GM15510 (cell line): ENCODE measurements around the gene EHBP1.

Experiments
- POLR2A ChIP-seq: IDR thresholded peaks from 3 replicates; pipeline ENCODE4 v1.6.1; 2011; ENCODE audit warnings: borderline replicate concordance; ENCODE audit not compliant: insufficient read length; ENCODE audit errors: extremely low read depth

EHBP1 gene

GRCh38 chr2:62705007-62705829 lies at the start of gene EHBP1:
TSS of gene EHBP1 (plus strand) at chr2:62705713. CDS start at chr2:62707192, 1,479 bp downstream.
- TF ChIP-seq POLR2A: peak; percentile 70

DNA sequence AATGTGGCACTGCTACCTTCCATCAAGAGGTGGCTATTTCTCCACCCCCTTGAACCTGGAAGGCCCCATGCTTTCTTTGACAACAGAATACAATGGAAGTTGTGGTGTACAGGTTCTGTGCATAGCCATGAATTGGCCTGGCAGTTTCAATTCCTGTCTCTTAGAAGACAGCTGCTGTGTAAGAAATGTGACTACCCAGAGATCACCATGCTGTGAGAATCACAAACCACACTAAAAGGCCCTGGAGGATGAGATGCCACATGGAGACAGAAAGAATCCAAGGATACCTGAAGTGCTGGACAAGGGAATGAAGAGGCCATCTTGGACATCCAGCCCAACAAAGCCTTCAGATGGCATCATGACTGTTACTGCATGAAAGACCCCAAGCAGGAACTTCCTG lies 47.7 kb upstream of the EHBP1 start:
- TF ChIP-seq POLR2A: no peak

GRCh38 chr2:62658891-62659290 lies 46.6 kb upstream of the EHBP1 start:
- TF ChIP-seq POLR2A: no peak

DNA sequence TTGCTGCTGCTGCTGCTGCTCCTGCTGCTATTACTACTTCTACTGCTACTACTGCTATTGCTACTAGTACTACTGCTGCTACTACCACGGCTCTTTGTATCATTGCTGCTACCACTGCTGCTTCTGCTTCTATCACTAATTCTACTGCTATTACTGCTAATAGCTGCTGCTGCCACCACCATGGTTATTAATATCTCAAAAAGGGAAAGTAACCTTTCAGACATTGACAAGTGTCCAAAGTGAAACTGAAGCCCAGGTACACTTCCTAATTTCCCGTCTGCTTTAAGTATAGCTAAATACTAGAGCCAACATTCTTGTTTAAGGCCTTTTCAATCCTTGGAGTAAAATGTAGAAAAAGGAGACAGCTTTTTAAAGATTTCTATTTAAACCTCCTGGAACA lies 45.4 kb upstream of the EHBP1 start:
- TF ChIP-seq POLR2A: no peak

DNA sequence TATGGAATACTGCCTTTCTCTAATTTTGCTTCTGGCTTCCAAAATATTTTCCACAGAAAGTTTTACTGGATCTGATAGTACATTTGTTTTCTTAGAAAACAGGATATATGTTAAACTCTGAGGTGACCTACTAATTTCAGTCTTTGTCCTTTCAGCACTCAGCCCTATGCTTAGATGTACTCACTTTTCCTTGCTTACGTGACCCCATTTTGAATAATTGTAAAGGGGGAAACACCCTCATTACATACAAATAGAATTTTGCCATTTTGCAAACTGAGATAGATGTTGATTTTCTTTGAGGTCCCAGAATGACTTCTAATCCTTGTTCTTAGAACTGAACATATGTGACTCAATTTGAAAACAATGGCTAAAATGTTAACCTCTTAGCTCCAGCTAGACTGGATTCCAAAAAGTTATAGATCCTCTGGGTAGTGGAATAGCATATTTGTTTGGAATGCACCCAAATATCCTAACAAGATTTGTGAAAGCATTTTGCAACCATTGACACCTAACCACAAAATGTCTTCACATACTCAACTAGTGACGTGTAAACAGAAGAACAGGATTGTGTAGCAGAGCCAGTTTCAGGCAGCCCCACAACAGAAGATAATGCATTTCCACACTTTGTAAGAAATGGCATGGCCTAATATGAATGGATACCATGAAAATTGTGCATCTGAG lies 44.8 kb upstream of the EHBP1 start:
- no peak for TF ChIP-seq POLR2A

- no peak for TF ChIP-seq POLR2A
Observed at GRCh38 chr2:62661263-62661635, 44.3 kb upstream of the EHBP1 start.

- no peak for TF ChIP-seq POLR2A
Observed at GRCh38 chr2:62662131-62662530, 43.4 kb upstream of the EHBP1 start.

DNA sequence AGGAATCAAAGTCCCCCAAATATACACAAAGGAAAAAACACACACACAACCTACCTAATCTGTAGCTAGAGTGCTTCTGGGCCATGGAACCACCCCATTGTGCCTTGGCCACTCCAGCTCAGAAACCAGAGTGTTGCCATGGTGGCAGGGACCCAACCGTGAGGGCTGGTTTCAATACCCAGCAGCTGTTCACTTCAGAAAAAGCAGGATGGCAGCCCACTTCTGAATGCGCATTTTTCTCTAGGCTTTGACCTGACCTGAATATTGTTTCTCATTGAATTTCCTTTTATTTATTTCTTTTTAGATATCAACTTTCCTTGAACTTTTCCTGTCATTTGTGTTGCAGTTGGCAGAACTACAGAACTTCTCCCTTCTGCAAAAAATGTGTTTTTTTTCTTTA lies 43.0 kb upstream of the EHBP1 start:
- no peak for TF ChIP-seq POLR2A

GRCh38 chr2:62663411-62663810 lies 42.1 kb upstream of the EHBP1 start:
- TF ChIP-seq POLR2A: no peak

DNA sequence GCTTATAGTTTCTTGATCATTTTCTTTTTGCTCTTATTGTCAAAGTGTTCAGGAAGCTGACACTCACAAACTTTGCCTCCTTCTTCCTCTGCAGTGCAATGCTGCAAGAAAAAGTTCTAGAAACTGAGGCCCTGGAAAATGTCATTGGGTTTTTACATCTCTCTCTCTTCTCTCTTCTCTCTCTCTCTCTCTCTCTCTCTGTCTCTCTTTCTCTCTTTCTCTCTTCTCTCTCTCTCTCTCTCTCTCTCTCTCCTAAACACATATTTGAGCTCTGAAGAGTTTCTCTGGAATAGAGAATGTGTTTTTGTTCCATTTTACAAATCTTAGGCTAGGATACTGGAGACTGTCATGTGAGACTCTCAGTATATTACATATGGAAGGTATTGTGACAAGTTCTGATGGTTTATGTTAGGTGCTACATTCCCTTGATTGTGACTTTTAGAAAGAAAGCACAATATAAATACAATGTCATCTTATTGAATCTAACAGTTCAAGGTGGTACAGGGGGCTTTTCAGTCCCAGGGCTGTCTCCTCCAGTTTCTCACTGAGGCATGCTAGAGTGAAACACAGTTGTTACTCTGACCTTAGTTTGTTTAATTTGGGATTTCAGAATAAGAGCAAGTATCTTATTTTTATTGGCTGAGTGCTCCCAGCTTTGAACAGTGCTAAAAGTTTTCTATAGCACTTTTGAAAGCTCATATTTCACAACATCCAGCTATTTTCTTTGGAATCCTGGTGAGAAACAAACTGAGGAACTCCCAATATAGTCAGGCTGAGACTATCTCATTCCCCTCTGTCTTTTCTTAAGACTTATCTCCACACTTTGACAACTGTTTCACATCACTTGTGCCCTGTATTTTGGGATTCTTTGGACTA lies 41.4 kb upstream of the EHBP1 start:
- TF ChIP-seq POLR2A: no peak

DNA sequence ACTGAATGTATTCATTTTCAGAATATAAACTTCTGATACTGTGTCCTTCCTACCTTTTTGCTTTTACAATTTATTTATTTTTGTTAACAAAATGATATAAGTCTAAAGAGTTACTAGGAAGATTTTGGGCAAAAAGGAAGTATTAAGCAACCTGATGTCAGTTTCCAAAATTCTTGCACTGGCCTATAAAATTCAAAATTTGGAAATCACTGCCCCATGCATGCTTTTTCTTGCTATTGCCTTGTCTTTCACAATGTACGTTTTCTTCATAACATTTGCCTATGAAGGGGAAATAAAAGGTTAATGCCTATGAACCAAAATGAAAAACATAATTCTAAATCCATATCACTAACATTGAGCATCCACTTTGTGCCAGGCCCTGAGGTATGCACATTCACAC lies 40.1 kb upstream of the EHBP1 start:
- no peak for TF ChIP-seq POLR2A

DNA sequence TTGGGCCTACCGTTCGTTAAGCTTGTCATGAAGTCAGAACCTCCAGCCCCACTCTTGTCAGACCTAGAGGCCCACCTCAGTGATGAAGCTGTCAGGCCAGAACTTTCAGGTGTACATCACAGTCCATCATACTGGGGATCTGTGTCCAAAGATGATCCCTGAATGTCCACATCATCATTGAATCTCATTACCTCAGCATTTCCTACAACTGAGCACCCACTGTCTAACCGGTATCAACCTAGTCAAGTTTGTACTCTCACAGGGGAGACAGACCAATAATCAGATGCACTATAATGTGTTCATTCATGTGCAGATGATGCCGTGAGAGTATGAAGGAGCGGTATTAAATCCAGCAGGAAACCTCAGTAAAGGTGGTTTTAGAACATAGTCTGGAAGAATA lies 36.3 kb upstream of the EHBP1 start:
- no peak for TF ChIP-seq POLR2A

DNA sequence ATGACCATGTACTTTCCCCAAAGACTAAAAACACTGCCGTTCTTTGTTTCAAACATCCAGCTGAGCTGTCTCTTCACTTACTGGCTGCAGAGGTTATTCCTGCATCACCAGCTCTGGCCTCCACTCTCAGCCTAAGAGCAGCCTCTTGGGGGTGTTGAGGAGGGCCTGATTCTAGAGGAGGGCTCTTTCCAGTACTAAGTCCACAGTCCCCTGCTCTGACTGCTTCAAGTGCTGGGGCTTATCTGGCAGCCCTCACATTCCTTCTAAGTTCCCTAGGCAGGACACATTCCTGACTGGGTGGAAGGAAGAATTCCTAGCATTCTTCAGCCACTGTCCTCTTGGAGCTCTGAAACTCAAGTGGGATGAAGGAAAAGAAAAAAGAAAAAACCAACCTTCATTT lies 32.9 kb upstream of the EHBP1 start:
- TF ChIP-seq POLR2A: no peak

GRCh38 chr2:62675062-62675461 lies 30.5 kb upstream of the EHBP1 start:
- TF ChIP-seq POLR2A: no peak

DNA sequence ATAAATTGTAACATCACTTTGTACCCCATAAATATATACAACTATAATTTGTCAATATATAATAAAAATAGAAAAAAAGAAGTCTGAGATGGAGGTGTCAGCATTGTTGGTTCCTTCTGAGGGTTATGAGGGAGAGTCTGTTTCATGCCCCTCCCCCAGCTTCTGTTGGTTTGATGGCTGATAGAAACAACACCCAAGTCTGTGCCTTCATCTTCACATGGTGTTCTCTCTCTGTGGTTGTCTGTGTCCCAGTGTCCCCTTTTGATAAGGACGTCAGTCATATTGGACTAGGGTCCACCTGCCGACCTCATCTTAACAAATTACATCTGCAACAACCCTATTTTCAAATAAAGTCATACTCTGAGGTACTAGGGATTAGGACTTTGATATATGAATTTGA lies 20.3 kb upstream of the EHBP1 start:
- TF ChIP-seq POLR2A: no peak
